ENCODE data around the gene SPTB. TPM values are rescaled to one million over a fixed set of nuclear protein-coding genes. Genes with fewer than 3 reads are reported as not detected.

The SPTB gene
- total RNA-seq, 1 experiment from 2014 or later, result 2.3 TPM

DNA sequence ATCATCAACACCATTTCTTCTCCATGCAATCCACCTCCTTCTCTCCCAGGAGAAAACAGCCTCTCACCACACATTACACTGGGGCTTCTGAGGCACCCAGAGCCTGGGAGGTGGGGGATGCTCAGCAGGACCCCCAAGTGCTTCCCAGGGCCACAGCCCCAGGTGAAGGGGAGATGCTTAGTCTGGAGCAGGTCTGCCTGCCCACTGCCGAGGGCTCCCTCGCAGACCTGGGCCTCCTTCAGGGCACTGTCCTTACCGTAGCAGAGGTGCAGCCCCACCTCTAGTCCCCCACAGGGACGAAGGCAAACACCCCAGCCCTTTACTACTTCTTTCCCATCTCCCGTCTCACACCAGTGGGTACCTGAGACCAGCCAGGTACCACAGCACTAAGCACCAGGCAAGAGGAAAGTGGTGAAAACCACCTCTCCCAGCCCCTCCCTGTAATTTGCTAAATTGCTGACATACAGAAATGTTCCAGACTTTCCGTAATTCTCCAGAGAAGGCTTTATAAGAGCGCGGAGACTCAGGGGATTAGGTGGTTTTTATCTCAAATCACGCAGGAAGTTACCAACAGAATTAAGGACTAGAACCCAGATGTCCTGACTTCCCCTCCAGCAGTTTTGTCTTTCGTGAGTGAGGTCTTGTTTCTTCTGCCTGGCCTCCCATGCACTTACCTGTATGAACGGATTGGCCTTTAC, 116.5 kb downstream of the SPTB start:
- no peaks in the 10 kb centered on the region for H4K20me1 ChIP-seq (ENCODE audit: control insufficient read depth, insufficient read depth, insufficient read length)
- H3K4me2 ChIP-seq (ENCODE audit: insufficient read depth, insufficient read length, low read length), result no peak overlapping the region
- H3K9ac ChIP-seq (ENCODE audit: extremely low read depth, insufficient read length, low read length), result no peak overlapping the region
- Mint-ChIP-seq H3K4me1 (peaks cover 49 to 68% of the 10 kb centered on the region in 2 experiments), H3K9me3 (no peaks in the 10 kb centered on the region; a peak in 2 of 5 replicates), H3K27ac (no peak overlapping the region), H3K36me3 (ENCODE audit: insufficient read depth in 1 of 3, low read depth in 3 of 3) (no peaks in the 10 kb centered on the region; a peak in 1 of 7 replicates), H3K4me3 (no peak overlapping the region), H3K27me3 (ENCODE audit: low read depth) (peaks cover 23% of the 10 kb centered on the region)
- no CpG with 5 or more reads among the region's 11 CpGs for WGBS (ENCODE audit: extremely low coverage, insufficient read length, low lambda C conversion rate)
- H2BK5ac ChIP-seq (ENCODE audit: insufficient read length, low read length), result no peak overlapping the region
- no peak overlapping the region for H2BK120ac ChIP-seq (ENCODE audit: low read depth, low read length, poor library complexity, severe bottlenecking)
- H2BK12ac ChIP-seq (ENCODE audit: insufficient read length, low read depth, low read length), result no peak overlapping the region
- H2BK15ac ChIP-seq (ENCODE audit: low read depth, low read length), result no peak overlapping the region
- no peak for DNase-seq
- H3K79me1 ChIP-seq (ENCODE audit: insufficient read depth, low read depth, low read length, poor library complexity, severe bottlenecking), result no peaks in the 10 kb centered on the region
- no peak overlapping the region for H2BK20ac ChIP-seq (ENCODE audit: low read depth, low read length, poor library complexity, severe bottlenecking)
- TF ChIP-seq, protein P1, sequence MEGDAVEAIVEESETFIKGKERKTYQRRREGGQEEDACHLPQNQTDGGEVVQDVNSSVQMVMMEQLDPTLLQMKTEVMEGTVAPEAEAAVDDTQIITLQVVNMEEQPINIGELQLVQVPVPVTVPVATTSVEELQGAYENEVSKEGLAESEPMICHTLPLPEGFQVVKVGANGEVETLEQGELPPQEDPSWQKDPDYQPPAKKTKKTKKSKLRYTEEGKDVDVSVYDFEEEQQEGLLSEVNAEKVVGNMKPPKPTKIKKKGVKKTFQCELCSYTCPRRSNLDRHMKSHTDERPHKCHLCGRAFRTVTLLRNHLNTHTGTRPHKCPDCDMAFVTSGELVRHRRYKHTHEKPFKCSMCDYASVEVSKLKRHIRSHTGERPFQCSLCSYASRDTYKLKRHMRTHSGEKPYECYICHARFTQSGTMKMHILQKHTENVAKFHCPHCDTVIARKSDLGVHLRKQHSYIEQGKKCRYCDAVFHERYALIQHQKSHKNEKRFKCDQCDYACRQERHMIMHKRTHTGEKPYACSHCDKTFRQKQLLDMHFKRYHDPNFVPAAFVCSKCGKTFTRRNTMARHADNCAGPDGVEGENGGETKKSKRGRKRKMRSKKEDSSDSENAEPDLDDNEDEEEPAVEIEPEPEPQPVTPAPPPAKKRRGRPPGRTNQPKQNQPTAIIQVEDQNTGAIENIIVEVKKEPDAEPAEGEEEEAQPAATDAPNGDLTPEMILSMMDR (conservative IDR thresholded peaks at IDR 0.05), result no peak
- H2AFZ ChIP-seq (ENCODE audit: low read length), result no peak overlapping the region
- no peak overlapping the region for H3T11ph ChIP-seq (ENCODE audit: low read length)
- H3K9me3 ChIP-seq (ENCODE audit: control insufficient read depth, low read depth, low read length), result no peaks in the 10 kb centered on the region
- H3K27me3 ChIP-seq (ENCODE audit: insufficient read depth, low read length), result no peaks in the 10 kb centered on the region
- H3K23ac ChIP-seq (ENCODE audit: insufficient read length, low read depth, low read length), result no peak overlapping the region
- no peaks in the 10 kb centered on the region for H3K4me1 ChIP-seq (ENCODE audit: insufficient read depth, low read length)
- H3K79me2 ChIP-seq (ENCODE audit: insufficient read depth, low read length), result no peaks in the 10 kb centered on the region
- no peak overlapping the region for H3K18ac ChIP-seq (ENCODE audit: insufficient read length, low read depth, low read length)
- H3K56ac ChIP-seq (ENCODE audit: insufficient read length, low read depth, low read length), result no peak overlapping the region
- H2AK5ac ChIP-seq (ENCODE audit: insufficient read length, low read length), result no peak overlapping the region
- H4K8ac ChIP-seq (replicated peaks; ENCODE audit: insufficient read length, low read depth, low read length), result no peak overlapping the region
- H4K91ac ChIP-seq (ENCODE audit: insufficient read length, low read depth, low read length), result no peak overlapping the region
- no peak overlapping the region for H3K14ac ChIP-seq (ENCODE audit: insufficient read depth, low read length)
- peaks cover 4% of the 10 kb centered on the region for H3K23me2 ChIP-seq (ENCODE audit: insufficient read length, low read depth, low read length, poor library complexity, severe bottlenecking)
- H3K27ac ChIP-seq (ENCODE audit: insufficient read length, low read depth, low read length), result no peak overlapping the region
- H3K4ac ChIP-seq (ENCODE audit: low read depth, low read length), result no peak overlapping the region
- no peak overlapping the region for H4K5ac ChIP-seq (ENCODE audit: insufficient read length, low read depth, low read length)
